ENCODE results near the gene EYA2. TPM values are rescaled to one million over a fixed set of nuclear protein-coding genes. Genes with fewer than 3 reads are reported as not detected.

EYA2 gene
- total RNA-seq, 4 donors from 2014 or later, result 8.9 to 18.0 (median 9.5) TPM

- ATAC-seq (ENCODE audit: low FRiP score), result no peak
- no peak for TF ChIP-seq CTCF (IDR thresholded peaks at IDR 0.05)
- DNase-seq (ENCODE audit: low spot score), result no peak
Measured at GRCh38 chr20:46941404-46941803, 46.8 kb downstream of the EYA2 start.

- TF ChIP-seq CTCF (IDR thresholded peaks at IDR 0.05), result no peak
- ATAC-seq (ENCODE audit: low FRiP score), result peak; percentile 25
- DNase-seq (ENCODE audit: low spot score), result no peak
Measured at GRCh38 chr20:46943861-46944591, 49.4 kb downstream of the EYA2 start.

GRCh38 chr20:46945465-46945864 is 50.8 kb downstream of the EYA2 start:
- DNase-seq (ENCODE audit: low spot score) (no peak), ATAC-seq (ENCODE audit: low FRiP score) (no peak)
- no peak for TF ChIP-seq CTCF (IDR thresholded peaks at IDR 0.05)

- DNase-seq (ENCODE audit: low spot score) (no peak), ATAC-seq (ENCODE audit: low FRiP score) (no peak)
- no peak for TF ChIP-seq CTCF (IDR thresholded peaks at IDR 0.05)
Measured at GRCh38 chr20:46946181-46946624, 51.6 kb downstream of the EYA2 start.

GRCh38 chr20:46946796-46947195 is 52.2 kb downstream of the EYA2 start:
- DNase-seq (ENCODE audit: low spot score), result no peak
- ATAC-seq (ENCODE audit: low FRiP score), result no peak

GRCh38 chr20:46948081-46948480 is 53.4 kb downstream of the EYA2 start:
- TF ChIP-seq CTCF (IDR thresholded peaks at IDR 0.05), result no peak
- no peak for ATAC-seq (ENCODE audit: low FRiP score)
- no peak for DNase-seq (ENCODE audit: low spot score)

More at GRCh38 chr20:46946796-46947195, 52.2 kb downstream of the EYA2 start:
- no peak for TF ChIP-seq CTCF (IDR thresholded peaks at IDR 0.05)

GRCh38 chr20:46951405-46951804 is 56.8 kb downstream of the EYA2 start:
- DNase-seq (ENCODE audit: low spot score), result no peak
- ATAC-seq (ENCODE audit: low FRiP score), result no peak
- TF ChIP-seq CTCF (IDR thresholded peaks at IDR 0.05), result no peak
